ENCODE data around the gene SLC12A9. TPM values are rescaled to one million over a fixed set of nuclear protein-coding genes. Genes with fewer than 3 reads are reported as not detected.
A peak's percentile ranks its signal among the peaks of the same experiment; 100 is the strongest.

Gene SLC12A9
- total RNA-seq, 3 donors from 2014 or later: 13.3 to 18.0 (median 16.7) TPM

DNA sequence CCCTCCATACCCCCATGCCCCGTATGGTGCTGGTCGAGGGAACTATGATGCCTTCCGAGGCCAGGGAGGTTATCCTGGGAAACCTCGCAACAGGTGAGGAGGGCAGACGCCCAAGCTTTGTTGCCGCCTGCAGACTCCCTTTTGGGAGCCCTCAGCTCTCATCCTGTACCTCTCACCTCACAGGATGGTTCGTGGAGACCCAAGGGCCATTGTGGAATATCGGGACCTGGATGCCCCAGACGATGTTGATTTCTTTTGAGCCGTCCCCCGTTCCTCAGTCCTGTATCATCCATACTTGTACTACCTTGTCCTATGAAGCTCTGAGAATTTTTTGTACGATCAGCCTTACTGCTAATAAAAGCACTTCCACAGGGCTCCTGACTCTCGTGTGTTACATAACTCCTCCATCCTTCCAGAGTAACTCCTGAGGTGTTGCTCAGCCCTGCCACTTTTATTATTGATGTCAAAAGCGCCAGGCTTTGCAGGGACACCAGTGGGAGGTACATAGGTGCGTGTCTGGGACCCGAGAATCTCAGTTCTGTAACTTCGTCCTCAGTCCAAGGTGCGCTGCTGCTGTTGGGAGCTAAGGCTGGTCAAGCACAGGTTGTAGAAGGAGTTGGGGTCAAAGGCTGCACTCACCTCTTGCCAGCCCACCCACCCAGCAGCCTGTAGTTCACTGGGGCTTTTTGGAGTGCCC lies 35.9 kb downstream of the SLC12A9 start:
- intact Hi-C loops (cut with DNase I; ENCODE audit: low total_unique reads): no loop called here
- no peak for DNase-seq (ENCODE audit: low spot score in 2 of 2)
- Histone ChIP-seq H3K4me3 (peak overlapping the region; percentile 53 to 89 (median 72)), H3K27ac (peak overlapping the region; percentile 80 to 95), H3K36me3 (peaks cover 21% of the 10 kb centered on the region), H3K4me1 (peaks cover 0 to 10% of the 10 kb centered on the region in 2 donors), H3K9me3 (no peaks in the 10 kb centered on the region), H3K27me3 (no peaks in the 10 kb centered on the region)
- no peak for TF ChIP-seq POLR2AphosphoS5 (IDR thresholded peaks at IDR 0.05)
- TF ChIP-seq POLR2A (IDR thresholded peaks at IDR 0.05): no peak
- TF ChIP-seq, protein P1, sequence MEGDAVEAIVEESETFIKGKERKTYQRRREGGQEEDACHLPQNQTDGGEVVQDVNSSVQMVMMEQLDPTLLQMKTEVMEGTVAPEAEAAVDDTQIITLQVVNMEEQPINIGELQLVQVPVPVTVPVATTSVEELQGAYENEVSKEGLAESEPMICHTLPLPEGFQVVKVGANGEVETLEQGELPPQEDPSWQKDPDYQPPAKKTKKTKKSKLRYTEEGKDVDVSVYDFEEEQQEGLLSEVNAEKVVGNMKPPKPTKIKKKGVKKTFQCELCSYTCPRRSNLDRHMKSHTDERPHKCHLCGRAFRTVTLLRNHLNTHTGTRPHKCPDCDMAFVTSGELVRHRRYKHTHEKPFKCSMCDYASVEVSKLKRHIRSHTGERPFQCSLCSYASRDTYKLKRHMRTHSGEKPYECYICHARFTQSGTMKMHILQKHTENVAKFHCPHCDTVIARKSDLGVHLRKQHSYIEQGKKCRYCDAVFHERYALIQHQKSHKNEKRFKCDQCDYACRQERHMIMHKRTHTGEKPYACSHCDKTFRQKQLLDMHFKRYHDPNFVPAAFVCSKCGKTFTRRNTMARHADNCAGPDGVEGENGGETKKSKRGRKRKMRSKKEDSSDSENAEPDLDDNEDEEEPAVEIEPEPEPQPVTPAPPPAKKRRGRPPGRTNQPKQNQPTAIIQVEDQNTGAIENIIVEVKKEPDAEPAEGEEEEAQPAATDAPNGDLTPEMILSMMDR (IDR thresholded peaks at IDR 0.05): no peak

DNA sequence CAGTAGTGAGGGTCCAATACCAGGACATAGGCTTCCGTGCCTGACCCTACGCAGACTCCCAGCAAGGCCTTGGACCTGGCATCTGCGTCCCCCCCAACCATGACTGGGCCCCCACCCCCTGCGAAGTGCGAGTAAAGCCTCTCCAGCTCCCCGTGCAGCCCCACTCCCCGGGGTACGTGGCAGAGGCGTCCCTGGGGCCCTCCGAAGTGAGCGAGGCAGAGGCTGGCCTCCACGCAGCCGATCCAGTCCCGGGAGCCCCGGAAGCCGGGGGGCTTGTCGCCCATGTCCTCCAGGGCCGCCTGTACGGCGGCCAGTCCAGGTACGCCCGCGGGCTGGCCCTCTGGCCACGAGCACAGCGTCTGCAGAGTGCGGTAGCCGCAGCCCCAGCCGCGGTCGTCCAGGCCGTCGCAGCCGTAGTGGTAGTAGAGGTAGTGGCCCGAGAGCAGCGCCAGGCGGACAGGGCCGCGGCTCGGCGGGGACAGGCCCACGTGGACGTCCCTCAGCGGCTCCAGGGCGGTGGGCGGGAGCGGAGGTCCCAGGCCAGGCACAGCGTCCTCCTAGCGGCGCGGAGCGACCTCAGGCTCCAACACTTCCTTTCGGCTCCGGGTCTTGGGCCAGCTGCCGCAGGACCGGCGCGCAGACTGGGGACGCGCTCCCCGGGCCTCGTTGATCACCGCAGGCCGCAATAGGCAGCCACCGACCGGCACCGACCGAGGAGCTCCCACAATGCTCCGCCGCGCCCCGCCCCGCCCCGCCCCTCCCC lies 36.7 kb downstream of the SLC12A9 start, which contains the start of gene UFSP1:
Gene UFSP1 (minus strand): TSS at position 728 of the 763 bp plus-strand sequence. CDS start 444 bp downstream, at position 284.
- Histone ChIP-seq H3K27me3 (no peaks in the 10 kb centered on the region), H3K4me1 (peaks cover 0 to 10% of the 10 kb centered on the region in 2 donors), H3K9me3 (no peaks in the 10 kb centered on the region), H3K4me3 (peak within 1 kb of the TSS; percentile 53 to 89 (median 72)), H3K36me3 (peaks cover 21% of the 10 kb centered on the region), H3K27ac (peak within 1 kb of the TSS; percentile 80 to 95)
- DNase-seq (ENCODE audit: low spot score in 2 of 2): no peak
- TF ChIP-seq POLR2AphosphoS5 (IDR thresholded peaks at IDR 0.05): peak in 1 of 3 donors; percentile 6
- no peak for TF ChIP-seq POLR2A (IDR thresholded peaks at IDR 0.05)
- intact Hi-C loops (cut with DNase I; ENCODE audit: low total_unique reads): no loop called here

DNA sequence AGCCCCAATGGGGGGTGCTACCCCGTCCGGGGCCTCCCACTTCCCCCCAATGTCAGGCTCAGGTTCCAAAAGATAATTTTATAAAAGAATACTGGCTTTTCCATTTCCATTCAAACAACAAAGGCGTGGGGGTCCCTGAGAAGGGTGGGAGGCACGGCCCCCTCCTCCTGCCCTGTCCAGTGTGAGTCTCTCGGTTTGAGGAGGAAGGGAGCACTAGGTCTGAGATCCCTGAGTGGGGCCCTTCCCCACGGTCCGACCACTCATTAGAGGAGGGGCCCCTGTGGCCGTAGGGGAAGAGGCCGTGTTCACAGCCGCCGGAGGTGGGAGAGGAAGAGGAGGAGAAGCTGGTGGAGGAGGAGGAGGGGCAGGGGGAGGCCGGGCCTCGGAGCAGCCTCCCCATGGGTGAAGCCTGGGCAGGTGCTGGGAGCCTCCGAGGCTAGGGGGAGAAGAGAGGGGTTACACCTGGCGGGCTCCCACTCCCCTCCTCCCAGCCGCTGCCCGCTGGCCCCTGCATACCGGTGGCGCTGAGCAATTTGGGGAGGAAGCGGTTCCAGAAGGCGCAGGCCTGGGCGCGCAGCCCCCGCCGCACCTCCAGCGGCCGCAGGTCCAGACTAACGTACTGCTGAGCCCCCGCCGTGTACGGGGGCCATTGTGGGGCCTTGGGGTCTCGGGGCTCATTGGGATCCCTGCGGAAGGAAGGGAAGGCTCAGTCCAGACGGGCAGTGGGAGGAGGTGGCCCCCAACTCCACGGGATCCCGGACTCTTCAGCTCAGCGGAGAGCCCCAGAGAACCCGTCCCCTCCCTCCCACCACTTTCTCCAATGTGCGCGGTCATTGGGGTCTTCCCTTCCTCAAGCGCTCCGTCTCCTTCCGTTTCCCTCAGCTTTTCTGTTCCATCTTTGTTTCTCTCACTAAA lies 38.4 kb downstream of the SLC12A9 start:
- Histone ChIP-seq H3K9me3 (no peaks in the 10 kb centered on the region), H3K27me3 (peaks cover 4 to 8% of the 10 kb centered on the region in 2 donors), H3K27ac (peak overlapping the region; percentile 80 to 95), H3K4me1 (peaks cover 0 to 10% of the 10 kb centered on the region in 2 donors), H3K36me3 (peaks cover 12% of the 10 kb centered on the region), H3K4me3 (peak overlapping the region; percentile 53 to 89 (median 72))
- TF ChIP-seq POLR2AphosphoS5 (IDR thresholded peaks at IDR 0.05) (no peak), POLR2A (IDR thresholded peaks at IDR 0.05) (no peak)
- TF ChIP-seq, protein P1 (IDR thresholded peaks at IDR 0.05): no peak
- intact Hi-C loops (cut with DNase I; ENCODE audit: low total_unique reads): no loop called here
- DNase-seq (ENCODE audit: low spot score in 2 of 2): no peak

DNA sequence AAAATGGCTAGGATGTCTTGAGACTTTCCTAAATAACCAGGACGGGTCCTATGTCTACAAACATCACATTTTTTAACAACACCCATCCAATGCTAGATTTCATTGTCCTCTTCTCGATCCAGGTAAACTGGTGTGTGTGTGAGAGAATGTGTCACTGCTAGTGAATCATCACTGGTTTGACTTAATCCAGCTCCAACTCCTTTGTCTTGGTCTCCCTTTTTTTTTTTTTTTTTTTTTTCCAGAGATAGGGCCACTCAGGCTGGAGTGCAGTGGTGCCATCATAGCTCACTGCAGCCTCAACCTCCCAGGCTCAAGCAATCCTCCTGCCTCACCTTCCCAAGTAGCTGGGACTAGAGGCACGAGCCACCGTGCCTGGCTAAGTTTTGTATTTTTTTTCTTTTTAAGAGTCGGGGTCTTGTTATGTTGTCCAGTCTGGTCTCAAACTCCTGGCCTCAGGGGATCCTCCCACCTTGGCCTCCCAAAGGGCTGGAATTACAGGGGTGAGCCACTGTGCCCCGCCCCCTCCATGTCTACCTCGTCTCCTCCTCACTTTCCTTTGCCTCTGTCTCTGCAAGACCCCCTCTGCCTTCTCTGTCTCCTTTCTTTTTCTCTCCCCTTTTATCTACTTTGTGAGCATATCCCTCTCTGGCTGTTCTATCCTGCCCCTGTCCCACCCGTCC lies 39.2 kb downstream of the SLC12A9 start:
- intact Hi-C loops (cut with DNase I; ENCODE audit: low total_unique reads): no loop called here
- peak overlapping the region; percentile 80 to 95 for H3K27ac ChIP-seq
- no peak overlapping the region for H3K4me3 ChIP-seq
- no peaks in the 10 kb centered on the region for H3K9me3 ChIP-seq
- TF ChIP-seq POLR2AphosphoS5 (IDR thresholded peaks at IDR 0.05): no peak
- TF ChIP-seq, protein P1 (IDR thresholded peaks at IDR 0.05): no peak
- TF ChIP-seq POLR2A (IDR thresholded peaks at IDR 0.05): no peak
- H3K4me1 ChIP-seq: peaks cover 0 to 10% of the 10 kb centered on the region in 2 donors
- H3K27me3 ChIP-seq: peaks cover 4 to 16% of the 10 kb centered on the region in 2 donors
- peaks cover 4% of the 10 kb centered on the region for H3K36me3 ChIP-seq
- DNase-seq (ENCODE audit: low spot score in 2 of 2): no peak
